Prostate gland (tissue), 2 donors: ENCODE data around the gene MTA3.

Source experiments
- POLR2A ChIP-seq: fragments of 450-650 bp; IDR thresholded peaks from one replicate; pipeline ENCODE4 v1.6.1; 2016; ENCODE audit warnings: antibody characterized with exemption, mild to moderate bottlenecking
- POLR2AphosphoS5 ChIP-seq: sonication (generic); formaldehyde crosslinking; IDR thresholded peaks from one replicate; pipeline ENCODE4 v1.6.1; 2017; ENCODE audit warnings: antibody characterized with exemption
- TF ChIP-seq, protein P1 (sequence below), 4 experiments: fragments of 200-600 bp in 2 of 4; fragments of 450-650 bp in 2 of 4; sonication (generic) in 2 of 4; IDR thresholded peaks; 1 replicate in 3 of 4; 2 replicates in 1 of 4; pipeline ENCODE4 v1.5.1; 2016 to 2019; ENCODE audit warnings: antibody characterized with exemption in 4 of 4, mild to moderate bottlenecking in 2 of 4, moderate library complexity in 2 of 4

- TF ChIP-seq POLR2A (no peak), POLR2AphosphoS5 (no peak)
- TF ChIP-seq, protein P1, sequence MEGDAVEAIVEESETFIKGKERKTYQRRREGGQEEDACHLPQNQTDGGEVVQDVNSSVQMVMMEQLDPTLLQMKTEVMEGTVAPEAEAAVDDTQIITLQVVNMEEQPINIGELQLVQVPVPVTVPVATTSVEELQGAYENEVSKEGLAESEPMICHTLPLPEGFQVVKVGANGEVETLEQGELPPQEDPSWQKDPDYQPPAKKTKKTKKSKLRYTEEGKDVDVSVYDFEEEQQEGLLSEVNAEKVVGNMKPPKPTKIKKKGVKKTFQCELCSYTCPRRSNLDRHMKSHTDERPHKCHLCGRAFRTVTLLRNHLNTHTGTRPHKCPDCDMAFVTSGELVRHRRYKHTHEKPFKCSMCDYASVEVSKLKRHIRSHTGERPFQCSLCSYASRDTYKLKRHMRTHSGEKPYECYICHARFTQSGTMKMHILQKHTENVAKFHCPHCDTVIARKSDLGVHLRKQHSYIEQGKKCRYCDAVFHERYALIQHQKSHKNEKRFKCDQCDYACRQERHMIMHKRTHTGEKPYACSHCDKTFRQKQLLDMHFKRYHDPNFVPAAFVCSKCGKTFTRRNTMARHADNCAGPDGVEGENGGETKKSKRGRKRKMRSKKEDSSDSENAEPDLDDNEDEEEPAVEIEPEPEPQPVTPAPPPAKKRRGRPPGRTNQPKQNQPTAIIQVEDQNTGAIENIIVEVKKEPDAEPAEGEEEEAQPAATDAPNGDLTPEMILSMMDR (IDR thresholded peaks at IDR 0.05): no peak
These were observed 17.3 kb downstream of the MTA3 start for GRCh38 chr2:42585779-42586178.
